SHP77 treated with DMSO at 0.1 percent for 48 hours (cell line): ENCODE results near the gene SFXN2.
"Not testable (repeated sequence)": the region's sequence is repeated elsewhere in the genome, so short reads cannot be mapped to it uniquely, and the experiment has no call there.

Experiments
- DNase-seq: peaks from one replicate; lab custom pipeline; 2025; lab: John Stamatoyannopoulos, UW

The SFXN2 gene

GRCh38 chr10:102752934-102753664 is 38.7 kb downstream of the SFXN2 start:
- DNase-seq = no peak

DNA sequence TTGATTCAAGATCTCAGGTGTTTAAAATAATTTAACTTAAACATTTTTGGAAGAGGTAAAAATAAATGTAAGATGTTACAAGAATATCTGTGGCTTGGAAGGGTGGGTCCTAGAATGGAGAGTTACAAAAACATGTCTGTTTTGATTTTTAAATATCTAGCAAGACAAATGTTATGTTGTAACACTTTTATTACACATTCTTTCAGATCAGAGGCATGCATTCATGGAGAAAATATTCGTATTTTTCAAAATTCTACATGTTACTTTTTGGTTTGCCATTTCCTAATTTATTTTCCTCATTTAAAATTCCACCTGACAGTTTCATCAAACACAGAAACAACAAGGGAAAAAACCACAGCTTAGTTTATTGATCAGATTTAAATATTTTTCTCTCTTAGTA is 39.3 kb downstream of the SFXN2 start:
- DNase-seq = no peak

- no peak for DNase-seq
Measured at GRCh38 chr10:102757323-102757722, 42.9 kb downstream of the SFXN2 start.

- no peak for DNase-seq
Measured at GRCh38 chr10:102758240-102758932, 44.0 kb downstream of the SFXN2 start.

GRCh38 chr10:102758933-102759262 is 44.5 kb downstream of the SFXN2 start:
- DNase-seq = not testable (repeated sequence)

GRCh38 chr10:102759497-102760210 is 45.2 kb downstream of the SFXN2 start:
- DNase-seq = no peak

GRCh38 chr10:102761981-102762380 is 47.5 kb downstream of the SFXN2 start:
- no peak for DNase-seq

- DNase-seq = no peak
Measured at GRCh38 chr10:102762401-102763015, 48.1 kb downstream of the SFXN2 start.

DNA sequence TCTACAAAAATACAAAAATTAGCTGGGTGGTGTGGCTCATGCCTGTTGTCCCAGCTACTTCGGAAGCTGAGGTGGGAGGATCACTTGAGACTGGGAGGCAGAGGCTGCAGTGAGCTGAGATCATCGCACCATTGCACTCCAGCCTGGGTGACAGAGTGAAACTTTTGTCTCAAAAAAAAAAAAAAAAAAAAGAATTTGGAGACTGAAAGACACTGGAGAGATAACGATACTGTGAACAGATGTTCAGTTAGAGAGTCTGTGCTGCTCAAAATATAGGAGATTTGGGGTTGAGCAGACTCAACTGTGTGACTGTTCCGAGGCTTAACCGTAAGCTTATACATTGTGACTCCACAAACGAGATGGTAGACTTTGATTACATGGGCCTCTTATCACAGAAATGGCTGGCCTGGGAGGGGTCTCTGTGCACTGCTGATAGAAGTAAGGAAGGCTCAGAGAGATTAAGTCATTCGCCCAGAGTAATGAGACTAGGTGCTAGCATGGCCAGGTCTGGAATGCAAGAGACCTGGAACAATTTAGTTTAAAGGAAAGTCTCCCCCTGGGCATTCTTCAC is 48.7 kb downstream of the SFXN2 start:
- no peak for DNase-seq

- DNase-seq = no peak
Measured at GRCh38 chr10:102764470-102765161, 50.2 kb downstream of the SFXN2 start.

DNA sequence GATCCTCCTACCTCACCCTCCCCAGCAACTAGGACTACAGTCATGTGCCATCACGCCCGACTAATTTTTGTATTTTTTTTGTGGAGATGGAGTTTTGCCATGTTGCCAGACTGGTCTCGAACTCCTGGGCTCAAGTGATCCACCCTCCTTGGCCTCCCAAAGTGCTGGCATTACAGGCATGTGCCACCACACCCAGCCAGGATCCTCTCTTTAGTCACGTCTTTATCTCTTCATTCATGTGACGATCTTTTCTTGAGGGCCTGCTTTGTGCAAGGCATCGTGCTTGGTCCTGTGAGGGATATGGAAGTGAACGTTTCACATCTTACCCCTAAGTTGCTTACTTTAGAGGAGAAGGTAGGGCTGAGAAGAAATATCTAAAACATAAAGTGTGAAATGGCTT is 50.9 kb downstream of the SFXN2 start:
- no peak for DNase-seq

GRCh38 chr10:102767428-102768160 is 53.2 kb downstream of the SFXN2 start:
- no peak for DNase-seq

DNA sequence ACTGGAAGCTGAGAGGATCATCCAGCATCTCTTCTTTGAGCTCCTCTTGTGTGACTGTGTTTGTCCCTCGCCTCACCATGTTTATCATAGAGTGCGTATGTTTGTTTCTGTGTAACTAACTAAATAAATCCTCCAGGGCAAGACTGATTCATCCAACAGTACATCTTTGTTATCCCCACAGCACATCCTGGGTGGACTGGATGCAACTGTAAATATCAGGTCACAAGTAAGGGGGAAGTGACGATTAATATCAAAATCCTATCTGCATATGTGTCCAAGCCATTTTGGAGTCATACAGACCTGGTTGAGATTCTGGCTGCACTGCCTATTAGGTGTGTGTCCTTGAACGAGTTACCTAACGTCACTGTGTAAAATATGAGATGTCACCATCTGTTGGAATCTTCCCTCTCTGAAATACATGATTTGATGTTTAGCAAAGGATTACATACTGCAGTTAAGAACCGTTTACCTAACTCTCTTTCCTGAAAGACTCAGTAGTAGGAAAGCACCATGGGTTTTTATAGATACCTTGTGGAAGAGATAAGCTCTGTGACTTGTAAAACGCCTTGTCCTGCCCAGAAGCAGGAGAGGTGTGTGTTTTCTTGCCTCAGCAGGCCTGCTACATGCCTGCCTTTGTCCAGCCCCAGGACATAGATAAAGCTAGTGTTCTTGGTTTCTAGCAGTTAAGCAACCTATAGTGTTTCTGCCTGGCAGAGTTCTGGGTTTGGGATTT is 55.1 kb downstream of the SFXN2 start:
- DNase-seq = no peak

GRCh38 chr10:102770108-102770482 is 55.7 kb downstream of the SFXN2 start:
- no peak for DNase-seq

GRCh38 chr10:102770792-102771191 is 56.4 kb downstream of the SFXN2 start:
- no peak for DNase-seq

DNA sequence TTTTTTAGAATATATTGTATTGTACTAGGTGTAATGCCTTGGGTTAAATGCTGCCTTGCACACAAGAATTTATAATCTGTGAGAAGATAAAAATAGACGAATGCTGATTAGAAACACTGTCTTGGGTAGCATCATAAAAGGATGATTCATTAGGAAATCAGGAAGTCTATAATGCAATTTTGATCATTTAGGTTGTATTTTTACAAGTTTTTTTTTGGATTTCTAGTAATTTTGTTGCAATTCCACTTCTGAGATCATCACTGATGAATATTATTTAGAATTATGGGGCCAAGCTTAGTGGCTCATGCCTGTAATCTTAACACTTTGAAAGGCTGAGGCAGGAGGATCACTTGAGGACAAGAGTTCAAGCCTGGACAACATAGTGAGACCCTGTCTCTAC is 58.9 kb downstream of the SFXN2 start:
- no peak for DNase-seq

GRCh38 chr10:102773986-102774385 is 59.5 kb downstream of the SFXN2 start:
- DNase-seq = no peak

DNA sequence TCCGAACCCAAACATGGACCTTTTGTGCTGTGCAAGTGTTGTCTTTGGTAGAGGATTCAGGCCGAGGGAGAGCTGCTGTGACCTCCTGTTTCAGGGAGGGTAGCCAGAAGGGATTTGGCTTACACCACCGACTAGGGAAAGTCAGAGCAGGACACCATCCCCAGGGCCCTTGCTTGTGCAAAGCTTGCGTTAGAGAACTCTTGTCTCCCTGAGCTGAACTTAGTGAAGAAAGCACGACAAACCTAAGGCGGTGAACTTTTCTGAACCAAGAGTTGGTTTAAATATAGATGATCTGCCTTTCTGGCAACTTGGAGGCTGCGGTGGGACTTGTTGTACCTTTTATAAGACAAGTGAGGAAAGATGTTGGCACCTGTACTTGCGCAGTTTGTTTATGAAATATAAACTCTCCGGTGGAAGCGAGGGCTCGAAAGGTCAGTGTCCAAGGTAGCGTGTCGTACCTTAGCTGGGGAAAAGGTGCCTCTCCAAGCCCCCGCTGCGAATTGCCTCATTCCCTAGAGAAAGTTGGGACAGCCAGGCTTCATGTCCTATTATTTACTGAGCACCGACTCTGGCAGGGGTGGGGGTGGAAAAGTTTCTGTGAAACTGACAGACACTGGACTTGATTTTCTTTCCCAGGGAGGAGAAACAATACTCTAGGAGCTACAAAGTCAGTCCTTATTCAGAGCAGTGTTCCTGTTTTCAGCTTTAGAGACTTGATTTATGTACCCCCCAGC is 60.9 kb downstream of the SFXN2 start:
- DNase-seq = no peak

- no peak for DNase-seq
Measured at GRCh38 chr10:102775935-102776669, 61.7 kb downstream of the SFXN2 start.
